SK-N-SH treated with all-trans-retinoic acid at 6 μM for 48 hours (cell line): Measurements from ENCODE around the gene STK35.
A peak's percentile ranks its signal among the peaks of the same experiment; 100 is the strongest.

ENCODE experiments used
- ATAC-seq: fragments of 200-7000 bp; cut with Tn5 transposase; 3 replicates; pipeline ENCODE4 v1.9.1; 2020; ENCODE audit warnings: mild to moderate bottlenecking, moderate library complexity
- BACH2 ChIP-seq: fragments of 250-450 bp; sonication (Bioruptor Pico); IDR thresholded peaks from 2 replicates; pipeline ENCODE4 v1.9.0; 2021; ENCODE audit warnings: mild to moderate bottlenecking, borderline replicate concordance
- CREB5 ChIP-seq: fragments of 250-450 bp; sonication (Bioruptor Pico); IDR thresholded peaks from 2 replicates; pipeline ENCODE4 v1.5.1; 2020; ENCODE audit warnings: low read depth, mild to moderate bottlenecking, moderate library complexity
- CSDC2 ChIP-seq: fragments of 250-450 bp; sonication (Bioruptor Pico); IDR thresholded peaks from 2 replicates; pipeline ENCODE4 v1.5.0; 2020; ENCODE audit warnings: mild to moderate bottlenecking, moderate library complexity
- CSRNP3 ChIP-seq: fragments of 250-450 bp; sonication (Bioruptor Pico); IDR thresholded peaks from 2 replicates; pipeline ENCODE4 v1.5.1; 2021; ENCODE audit warnings: mild to moderate bottlenecking, moderate library complexity
- GLIS3 ChIP-seq: fragments of 250-450 bp; sonication (Bioruptor Pico); IDR thresholded peaks from 2 replicates; pipeline ENCODE4 v1.5.0; 2020; ENCODE audit warnings: mild to moderate bottlenecking, moderate library complexity
- ISL1 ChIP-seq: fragments of 250-450 bp; sonication (Bioruptor Pico); IDR thresholded peaks from 2 replicates; pipeline ENCODE4 v2.1.2; 2022; ENCODE audit warnings: mild to moderate bottlenecking, moderate library complexity
- OSR1 ChIP-seq: fragments of 250-450 bp; sonication (Bioruptor Pico); IDR thresholded peaks from 2 replicates; pipeline ENCODE4 v1.8.0; 2022; ENCODE audit warnings: moderate library complexity, mild to moderate bottlenecking, inconsistent platforms
- PATZ1 ChIP-seq: fragments of 250-450 bp; sonication (Bioruptor Pico); IDR thresholded peaks from 2 replicates; pipeline ENCODE4 v1.8.0; 2020; ENCODE audit warnings: mild to moderate bottlenecking, moderate library complexity, borderline replicate concordance
- POU6F1 ChIP-seq: fragments of 250-450 bp; sonication (Bioruptor Pico); IDR thresholded peaks from 2 replicates; pipeline ENCODE4 v1.8.0; 2021; ENCODE audit warnings: low read depth, mild to moderate bottlenecking, moderate library complexity, borderline replicate concordance
- RARB ChIP-seq: fragments of 250-450 bp; sonication (Bioruptor Pico); IDR thresholded peaks from 2 replicates; pipeline ENCODE4 v1.8.0; 2021; ENCODE audit warnings: mild to moderate bottlenecking, moderate library complexity
- SNAI2 ChIP-seq: fragments of 250-450 bp; sonication (Bioruptor Pico); IDR thresholded peaks from 2 replicates; pipeline ENCODE4 v1.5.0; 2020; ENCODE audit warnings: mild to moderate bottlenecking, moderate library complexity
- TCF4 ChIP-seq: fragments of 250-450 bp; sonication (Bioruptor Pico); IDR thresholded peaks from 2 replicates; pipeline ENCODE4 v1.8.0; 2021; ENCODE audit warnings: mild to moderate bottlenecking, moderate library complexity, borderline replicate concordance
- TOX ChIP-seq: fragments of 250-450 bp; sonication (Bioruptor Pico); IDR thresholded peaks from 2 replicates; pipeline ENCODE4 v1.8.0; 2021; ENCODE audit warnings: mild to moderate bottlenecking, moderate library complexity, borderline replicate concordance
- TSHZ2 ChIP-seq: fragments of 250-450 bp; sonication (Bioruptor Pico); IDR thresholded peaks from 2 replicates; pipeline ENCODE4 v1.5.0; 2020; ENCODE audit warnings: mild to moderate bottlenecking, moderate library complexity
- ZFP3 ChIP-seq: fragments of 250-450 bp; sonication (Bioruptor Pico); IDR thresholded peaks from 2 replicates; pipeline ENCODE4 v1.5.0; 2020; ENCODE audit warnings: mild to moderate bottlenecking, moderate library complexity
- ZFP30 ChIP-seq: fragments of 450-650 bp; formaldehyde crosslinking; IDR thresholded peaks from 2 replicates; pipeline ENCODE4 v1.5.0; 2022; ENCODE audit warnings: mild to moderate bottlenecking, moderate library complexity
- ZNF565 ChIP-seq: fragments of 450-650 bp; formaldehyde crosslinking; conservative IDR thresholded peaks from 2 replicates; pipeline ENCODE4 v1.5.0; 2020; ENCODE audit warnings: low read depth, mild to moderate bottlenecking, moderate library complexity
- ZNF70 ChIP-seq: fragments of 450-650 bp; formaldehyde crosslinking; IDR thresholded peaks from 2 replicates; pipeline ENCODE4 v1.5.0; 2020; ENCODE audit warnings: mild to moderate bottlenecking, moderate library complexity
- ZNF8 ChIP-seq: fragments of 450-650 bp; formaldehyde crosslinking; IDR thresholded peaks from 2 replicates; pipeline ENCODE4 v1.5.0; 2020; ENCODE audit warnings: mild to moderate bottlenecking, moderate library complexity

The STK35 gene

GRCh38 chr20:2101057-2101864 is at the start of gene STK35:
Gene STK35 (plus strand): TSS chr20:2101827. CDS start chr20:2101882, 55 bp downstream.
- peak; percentile 84 for ATAC-seq
- TF ChIP-seq RARB (CRISPR knock-in tag) (no peak), ISL1 (CRISPR knock-in tag) (no peak)
- TF ChIP-seq, all 23 proteins: peak for 0

GRCh38 chr20:2051946-2052345 is 49.7 kb upstream of the STK35 start:
- no peak for TF ChIP-seq SNAI2 (CRISPR knock-in tag)
- no peak for TF ChIP-seq TSHZ2 (CRISPR knock-in tag)
- no peak for TF ChIP-seq BACH2 (CRISPR knock-in tag)
- no peak for TF ChIP-seq PATZ1 (CRISPR knock-in tag)
- TF ChIP-seq ZNF70: no peak
- TF ChIP-seq POU6F1: no peak
- TF ChIP-seq TOX (CRISPR knock-in tag): no peak
- TF ChIP-seq ZFP30 (CRISPR knock-in tag): no peak
- no peak for ATAC-seq

- TF ChIP-seq CSRNP3 (CRISPR knock-in tag) (no peak), GLIS3 (CRISPR knock-in tag) (no peak)
- no peak for ATAC-seq
Measured at GRCh38 chr20:2052741-2053140, 48.9 kb upstream of the STK35 start.

GRCh38 chr20:2053615-2054014 is 48.0 kb upstream of the STK35 start:
- 0 out of 2 replicates have a peak, but pooled peaks have one; percentile 44 for TF ChIP-seq ZNF565 (CRISPR knock-in tag)
- no peak for TF ChIP-seq CREB5 (CRISPR knock-in tag)
- no peak for ATAC-seq

GRCh38 chr20:2054911-2055310 is 46.7 kb upstream of the STK35 start:
- ATAC-seq: no peak
- no peak for TF ChIP-seq ZNF70
- TF ChIP-seq ZFP3 (CRISPR knock-in tag): no peak
- TF ChIP-seq CSRNP3 (CRISPR knock-in tag): no peak
- TF ChIP-seq ISL1 (CRISPR knock-in tag): no peak
- no peak for TF ChIP-seq POU6F1
- no peak for TF ChIP-seq TCF4
- TF ChIP-seq CREB5 (CRISPR knock-in tag): no peak
- no peak for TF ChIP-seq SNAI2 (CRISPR knock-in tag)
- no peak for TF ChIP-seq ZFP30 (CRISPR knock-in tag)
- no peak for TF ChIP-seq ZNF8
- no peak for TF ChIP-seq CSDC2
- no peak for TF ChIP-seq OSR1
- no peak for TF ChIP-seq ZNF565 (CRISPR knock-in tag)
